Esophagus (tissue), 2 donors: Measurements from ENCODE around the gene ANKDD1B. TPM values are rescaled to one million over a fixed set of nuclear protein-coding genes. Genes with fewer than 3 reads are reported as not detected.

Experiments used
- H3K27ac ChIP-seq, 2 donors: one replicate each; pipeline ENCODE4 v1.5.1; 2013; ENCODE audit warnings: low read depth in 2 of 2, mild to moderate bottlenecking in 2 of 2, inconsistent platforms in 1 of 2, low read length in 1 of 2, moderate library complexity in 1 of 2
- H3K27me3 ChIP-seq, 2 donors: one replicate each; pipeline ENCODE4 v1.6.1; 2013; ENCODE audit warnings: low read length in 2 of 2, control low read depth in 1 of 2, mild to moderate bottlenecking in 1 of 2; ENCODE audit not compliant: insufficient read depth in 2 of 2, control insufficient read depth in 1 of 2
- H3K36me3 ChIP-seq, 2 donors: one replicate each; pipeline ENCODE4 v1.6.1; 2013; ENCODE audit warnings: low read length in 1 of 2; ENCODE audit not compliant: control insufficient read depth in 2 of 2, insufficient read depth in 2 of 2
- H3K4me1 ChIP-seq, 2 donors: one replicate each; pipeline ENCODE4 v1.6.1; 2013; ENCODE audit warnings: low read length in 1 of 2; ENCODE audit not compliant: control insufficient read depth in 2 of 2, insufficient read depth in 2 of 2
- H3K4me3 ChIP-seq, 2 donors: one replicate each; pipeline ENCODE4 v1.5.1; 2013; ENCODE audit warnings: low read length in 2 of 2, mild to moderate bottlenecking in 2 of 2, low read depth in 1 of 2, moderate library complexity in 1 of 2
- H3K9me3 ChIP-seq, 2 donors: one replicate each; pipeline ENCODE4 v1.6.1; 2013; ENCODE audit warnings: mild to moderate bottlenecking in 2 of 2, low read depth in 1 of 2, low read length in 1 of 2, moderate library complexity in 1 of 2; ENCODE audit not compliant: control insufficient read depth in 2 of 2, insufficient read depth in 1 of 2
- WGBS, 2 donors: extraction: QIAGEN DNeasy Blood & Tissue Kit; methylation state at CpG; one replicate each; pipeline ENCODE4 v1.1.7; 2013; 5-methylcytosine and 5-hydroxymethylcytosine counted together
- polyA plus RNA-seq, 2 donors: library from polyadenylated mRNA; stranded (reverse); fragments of 200-250 nt; gene quantifications; one replicate each; pipeline ENCODE4 v1.2.3, GENCODE V29; 2013
- donor health status: healthy with polysubstance abuse.
- donor health status: Bipolar disorder and iron deficiency.

Gene ANKDD1B
- polyA plus RNA-seq, 2 donors = 0.15 to 0.92 TPM

GRCh38 chr5:75626959-75627358, 15.7 kb downstream of the ANKDD1B start:
- H3K27me3 ChIP-seq = no peaks in the 10 kb centered on the region
- H3K4me3 ChIP-seq = no peak overlapping the region
- H3K4me1 ChIP-seq = peaks cover 0 to 2% of the 10 kb centered on the region in 2 donors
- no peak overlapping the region for H3K27ac ChIP-seq
- peaks cover 0 to 1% of the 10 kb centered on the region in 2 donors for H3K36me3 ChIP-seq
- no peaks in the 10 kb centered on the region for H3K9me3 ChIP-seq

DNA sequence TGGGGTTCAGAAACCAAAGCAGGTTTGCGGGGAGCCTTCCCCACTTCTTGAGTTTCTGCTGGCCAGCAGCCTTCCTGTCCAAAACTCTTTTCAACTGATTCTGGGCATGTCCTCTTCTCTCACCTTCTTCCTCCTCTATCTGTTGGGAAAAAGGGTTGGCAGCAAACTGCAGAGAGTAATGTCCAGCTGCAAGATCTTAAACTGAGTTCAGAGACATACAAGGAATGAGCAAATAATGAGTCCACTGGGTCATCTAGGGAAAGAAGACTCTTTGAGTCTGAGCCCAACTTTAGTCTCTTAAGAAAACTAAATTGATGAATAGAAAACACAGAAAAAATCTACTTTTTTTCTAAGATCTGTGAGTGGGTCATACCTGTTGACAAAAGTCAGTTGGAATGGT, 16.5 kb downstream of the ANKDD1B start:
- no peaks in the 10 kb centered on the region for H3K4me1 ChIP-seq
- peaks cover 0 to 1% of the 10 kb centered on the region in 2 donors for H3K36me3 ChIP-seq
- H3K4me3 ChIP-seq = no peak overlapping the region
- WGBS, 2 donors = 88 to 94% methylated on average over 1 of the region's 1 CpG
- H3K27me3 ChIP-seq = no peaks in the 10 kb centered on the region
- no peak overlapping the region for H3K27ac ChIP-seq
- H3K9me3 ChIP-seq = no peaks in the 10 kb centered on the region

GRCh38 chr5:75630875-75631274, 19.6 kb downstream of the ANKDD1B start:
- no peak overlapping the region for H3K27ac ChIP-seq
- 87 to 94% methylated on average over 2 of the region's 2 CpGs for WGBS, 2 donors
- H3K9me3 ChIP-seq = no peaks in the 10 kb centered on the region
- H3K4me1 ChIP-seq = no peaks in the 10 kb centered on the region
- no peaks in the 10 kb centered on the region for H3K27me3 ChIP-seq
- peaks cover 0 to 1% of the 10 kb centered on the region in 2 donors for H3K36me3 ChIP-seq
- H3K4me3 ChIP-seq = no peak overlapping the region

GRCh38 chr5:75632321-75632720, 21.1 kb downstream of the ANKDD1B start:
- Histone ChIP-seq H3K27me3 (no peaks in the 10 kb centered on the region), H3K4me3 (no peak overlapping the region), H3K9me3 (peaks cover 0 to 2% of the 10 kb centered on the region in 2 donors), H3K27ac (no peak overlapping the region), H3K4me1 (no peaks in the 10 kb centered on the region), H3K36me3 (no peaks in the 10 kb centered on the region)
- WGBS, 2 donors = 95 to 100% methylated on average over 1 of the region's 1 CpG

GRCh38 chr5:75637949-75638348, 26.7 kb downstream of the ANKDD1B start:
- Histone ChIP-seq H3K4me3 (no peak overlapping the region), H3K36me3 (no peaks in the 10 kb centered on the region), H3K9me3 (peaks cover 0 to 2% of the 10 kb centered on the region in 2 donors), H3K27ac (no peak overlapping the region), H3K4me1 (no peaks in the 10 kb centered on the region), H3K27me3 (no peaks in the 10 kb centered on the region)
- WGBS, 2 donors = 76 to 82% methylated on average over 1 of the region's 1 CpG

- H3K27me3 ChIP-seq = no peaks in the 10 kb centered on the region
- WGBS, 2 donors = 71 to 74% methylated on average over 3 of the region's 3 CpGs
Observed at GRCh38 chr5:75639535-75640311, 28.5 kb downstream of the ANKDD1B start.

DNA sequence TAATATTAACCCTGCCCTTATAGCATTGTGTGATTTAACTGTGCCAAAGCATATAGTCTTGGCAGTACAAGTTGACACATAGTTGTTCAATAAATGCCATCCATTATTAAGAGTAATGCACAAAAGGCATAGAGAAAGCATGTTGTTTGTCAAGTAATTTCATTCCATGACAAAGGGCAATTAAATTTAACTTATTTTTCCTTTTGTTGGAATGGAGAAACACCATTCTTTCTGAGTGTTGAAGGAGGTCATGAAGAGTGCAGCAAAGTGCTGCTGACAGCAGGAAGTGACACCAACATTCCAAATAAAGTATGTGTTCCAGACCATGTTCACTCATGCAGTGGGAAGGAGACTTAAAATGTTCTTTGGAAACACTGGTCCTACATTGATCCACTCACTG, 29.1 kb downstream of the ANKDD1B start:
- Histone ChIP-seq H3K4me3 (no peak overlapping the region), H3K4me1 (no peaks in the 10 kb centered on the region), H3K27me3 (no peaks in the 10 kb centered on the region), H3K27ac (no peak overlapping the region), H3K9me3 (peaks cover 0 to 2% of the 10 kb centered on the region in 2 donors), H3K36me3 (no peaks in the 10 kb centered on the region)

More at GRCh38 chr5:75639535-75640311, 28.5 kb downstream of the ANKDD1B start:
- no peaks in the 10 kb centered on the region for H3K36me3 ChIP-seq
- no peak overlapping the region for H3K4me3 ChIP-seq
- H3K27ac ChIP-seq = no peak overlapping the region
- peaks cover 0 to 2% of the 10 kb centered on the region in 2 donors for H3K9me3 ChIP-seq
- no peaks in the 10 kb centered on the region for H3K4me1 ChIP-seq

GRCh38 chr5:75640826-75641225, 29.6 kb downstream of the ANKDD1B start:
- H3K9me3 ChIP-seq = peaks cover 0 to 2% of the 10 kb centered on the region in 2 donors
- no peaks in the 10 kb centered on the region for H3K27me3 ChIP-seq
- WGBS, 2 donors = 78 to 88% methylated on average over 2 of the region's 2 CpGs
- no peaks in the 10 kb centered on the region for H3K36me3 ChIP-seq
- H3K4me3 ChIP-seq = no peak overlapping the region
- no peak overlapping the region for H3K27ac ChIP-seq
- no peaks in the 10 kb centered on the region for H3K4me1 ChIP-seq

- H3K4me3 ChIP-seq = no peak overlapping the region
- no peaks in the 10 kb centered on the region for H3K4me1 ChIP-seq
- no peaks in the 10 kb centered on the region for H3K36me3 ChIP-seq
- no peaks in the 10 kb centered on the region for H3K9me3 ChIP-seq
- H3K27me3 ChIP-seq = no peaks in the 10 kb centered on the region
- 61 to 63% methylated on average over 2 of the region's 2 CpGs for WGBS, 2 donors
- H3K27ac ChIP-seq = no peak overlapping the region
Observed at GRCh38 chr5:75648712-75649111, 37.5 kb downstream of the ANKDD1B start.

DNA sequence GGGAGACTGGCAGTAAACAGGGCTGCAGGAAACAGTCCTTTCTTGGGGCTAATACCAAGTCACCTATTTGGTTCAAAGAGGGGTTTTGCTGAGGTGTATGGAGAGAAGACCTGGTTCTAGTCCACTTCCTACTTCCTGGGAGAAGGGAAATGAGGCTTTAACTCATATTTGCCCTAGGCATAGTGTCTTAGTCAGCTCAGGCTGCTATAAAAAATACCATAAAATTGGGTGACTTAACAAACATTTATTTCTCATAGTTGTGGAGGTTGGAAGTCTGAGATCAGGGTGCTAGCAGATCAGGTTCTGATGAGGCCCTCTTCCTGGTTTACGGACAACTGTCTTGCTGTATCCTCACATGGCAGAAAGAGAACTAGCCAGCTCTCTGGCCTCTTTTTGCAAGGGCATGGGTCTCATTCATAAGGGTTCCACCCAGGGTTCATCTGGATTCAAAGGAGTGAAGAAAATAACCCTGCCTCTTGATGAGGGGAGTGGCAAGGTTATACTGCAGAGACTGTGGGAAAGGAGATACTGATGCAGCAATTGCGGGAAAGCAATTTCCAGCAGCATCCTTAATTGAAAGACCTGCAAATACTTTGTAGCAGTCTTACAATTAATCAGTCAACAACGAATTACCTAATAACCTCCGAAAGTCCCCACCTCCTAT, 40.5 kb downstream of the ANKDD1B start:
- WGBS, 2 donors = 86 to 93% methylated on average over 4 of the region's 4 CpGs
- no peak overlapping the region for H3K27ac ChIP-seq
- H3K27me3 ChIP-seq = no peaks in the 10 kb centered on the region
- no peaks in the 10 kb centered on the region for H3K36me3 ChIP-seq
- no peaks in the 10 kb centered on the region for H3K4me1 ChIP-seq
- no peaks in the 10 kb centered on the region for H3K9me3 ChIP-seq
- no peak overlapping the region for H3K4me3 ChIP-seq
